Fibroblast of skin of left quadriceps (primary cell): ENCODE data around the gene ZNF594.
"Not testable (repeated sequence)": the region's sequence is repeated elsewhere in the genome, so short reads cannot be mapped to it uniquely, and the experiment has no call there.

ENCODE experiments used
- DNase-seq, 2 experiments: peaks; one replicate each; pipeline ENCODE4 v3.0.0-alpha.2; 2013; ENCODE audit warnings: low read depth in 2 of 2

The ZNF594 gene

GRCh38 chr17:5201011-5201410 lies 9.3 kb upstream of the ZNF594 start:
- no peak for DNase-seq

GRCh38 chr17:5200360-5200759 lies 8.7 kb upstream of the ZNF594 start:
- DNase-seq, result no peak

GRCh38 chr17:5198472-5198871 lies 6.8 kb upstream of the ZNF594 start:
- no peak for DNase-seq

- peak; percentile 32 to 33 for DNase-seq
Observed at GRCh38 chr17:5194346-5194745, 2.7 kb upstream of the ZNF594 start.

- no peak for DNase-seq
Observed at GRCh38 chr17:5184288-5184687, 7.4 kb downstream of the ZNF594 start.

GRCh38 chr17:5183410-5183793 lies 8.3 kb downstream of the ZNF594 start:
- no peak for DNase-seq

- DNase-seq, result no peak
Observed at GRCh38 chr17:5182597-5183409, 8.9 kb downstream of the ZNF594 start.

GRCh38 chr17:5181509-5182305 lies 10.0 kb downstream of the ZNF594 start:
- no peak for DNase-seq

- no peak for DNase-seq
Observed at GRCh38 chr17:5179003-5179402, 12.7 kb downstream of the ZNF594 start.

GRCh38 chr17:5175027-5175426 lies 16.6 kb downstream of the ZNF594 start:
- not testable (repeated sequence) for DNase-seq

GRCh38 chr17:5165791-5166564 lies 25.7 kb downstream of the ZNF594 start:
- DNase-seq, result peak; percentile 4 to 11

- DNase-seq, result no peak
Observed at GRCh38 chr17:5164436-5164835, 27.2 kb downstream of the ZNF594 start.

- not testable (repeated sequence) for DNase-seq
Observed at GRCh38 chr17:5161793-5162192, 29.9 kb downstream of the ZNF594 start.

- not testable (repeated sequence) for DNase-seq
Observed at GRCh38 chr17:5160702-5161101, 31.0 kb downstream of the ZNF594 start.

GRCh38 chr17:5146122-5146521 lies 45.5 kb downstream of the ZNF594 start:
- DNase-seq, result not testable (repeated sequence)

- DNase-seq, result not testable (repeated sequence)
Observed at GRCh38 chr17:5142877-5143276, 48.8 kb downstream of the ZNF594 start.

GRCh38 chr17:5139458-5139732 lies 52.3 kb downstream of the ZNF594 start:
- DNase-seq, result no peak

GRCh38 chr17:5138616-5139457 lies 52.8 kb downstream of the ZNF594 start:
- no peak for DNase-seq

GRCh38 chr17:5138198-5138544 lies 53.5 kb downstream of the ZNF594 start:
- DNase-seq, result not testable (repeated sequence)

GRCh38 chr17:5137511-5138197 lies 54.0 kb downstream of the ZNF594 start:
- not testable (repeated sequence) for DNase-seq
